Measurements from ENCODE around the gene ATP8B1. TPM values are rescaled to one million over a fixed set of nuclear protein-coding genes. Genes with fewer than 3 reads are reported as not detected.

The ATP8B1 gene
- total and polyA plus RNA-seq, 2 of the 8 experiments (the other 6 are each of a cell fraction or from before 2014, with no cell fraction given), result 1.1 to 4.6 TPM

DNA sequence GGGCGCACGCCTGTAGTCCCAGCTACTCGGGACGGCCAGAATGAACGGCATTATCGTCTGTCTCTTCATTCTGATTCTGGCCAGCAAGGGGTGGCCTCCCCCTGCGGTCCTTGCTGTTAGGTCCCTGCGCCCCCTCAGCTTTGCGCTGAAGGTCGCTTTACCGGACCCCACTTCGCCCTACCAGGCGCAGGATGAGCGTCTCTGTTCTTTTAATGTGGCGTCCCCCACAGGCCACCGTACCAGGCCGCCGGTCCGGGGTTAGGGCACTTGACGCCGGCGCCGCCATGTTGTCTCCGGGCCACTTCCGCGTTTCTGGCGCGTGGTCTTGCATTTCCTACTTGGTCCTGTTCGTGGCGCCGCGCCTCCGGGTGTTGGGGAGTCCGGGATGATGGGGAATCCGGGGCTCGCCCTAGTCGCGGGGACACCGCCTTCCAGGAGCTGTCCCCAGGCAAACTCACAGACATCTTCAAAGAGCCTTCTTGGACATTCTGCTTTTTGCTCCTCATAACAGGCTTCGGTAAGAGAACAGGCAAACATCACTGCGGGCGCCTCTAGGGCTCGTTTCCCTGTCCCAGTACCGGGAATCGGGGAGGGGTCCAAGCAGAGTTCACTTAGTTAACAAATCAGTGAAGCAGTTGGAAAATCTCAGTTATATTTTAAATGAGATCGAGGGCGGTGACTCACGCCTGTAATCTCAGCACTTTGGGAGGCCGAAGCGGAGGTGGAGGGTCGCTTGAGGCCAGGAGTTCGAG is 172.9 kb downstream of the ATP8B1 start (continued):
- TF ChIP-seq SP4 (IDR thresholded peaks at IDR 0.05; ENCODE audit: low read length) (peak; percentile 78; the same call in 1 of the 2 replicates), CHD2 (IDR thresholded peaks at IDR 0.05; ENCODE audit: low read length) (peak; percentile 51; the same call in 1 of the 2 replicates), TAF1 (IDR thresholded peaks at IDR 0.05; ENCODE audit: low read depth, low read length) (peak; percentile 77), YY1 (IDR thresholded peaks at IDR 0.05; ENCODE audit: low read depth, low read length) (peak; percentile 99)

Data from H1 (cell line).